ENCODE results near the gene NAGS.
"Not testable (repeated sequence)": the region's sequence is repeated elsewhere in the genome, so short reads cannot be mapped to it uniquely, and the experiment has no call there.

NAGS gene

DNA sequence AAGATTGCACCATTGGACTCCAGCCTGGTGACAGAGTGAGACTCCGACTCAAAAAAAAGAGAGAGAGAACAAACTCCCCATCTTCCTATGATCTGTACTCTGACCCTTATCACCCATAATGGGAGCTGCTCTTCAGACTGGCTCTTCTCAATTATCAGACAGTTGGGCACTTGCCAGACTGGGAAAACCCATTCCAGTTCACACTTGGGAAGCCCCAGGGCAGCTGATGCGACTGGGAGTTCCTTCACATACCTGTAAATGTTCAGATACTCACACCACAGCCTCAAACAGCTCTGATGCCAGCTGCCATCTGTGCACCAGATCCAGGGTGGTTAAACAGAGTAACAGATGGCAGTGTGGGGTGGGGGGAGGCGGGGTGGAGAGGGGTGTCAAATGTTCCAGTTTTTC, 34.2 kb downstream of the NAGS start:
- ChIA-PET CTCF (interaction anchor here (0.6 to 1.5 kb wide), 2 partner anchors 96 to 160 kb away, joined by 3 to 4 read pairs; partner anchors contain the start of gene PPY), POLR2A (no interaction called here)
- no peak overlapping the region for H3K27ac ChIP-seq (ENCODE audit: insufficient read depth in 1 of 2, low read depth in 1 of 2, low read length in 2 of 2, poor library complexity in 1 of 2, severe bottlenecking in 2 of 2)
- no peaks in the 10 kb centered on the region for H3K9me3 ChIP-seq (ENCODE audit: control extremely low read depth in 1 of 5, control insufficient read depth in 4 of 5, insufficient read depth in 2 of 5, low read depth in 1 of 5, low read length in 4 of 5)
- no peak for DNase-seq
- no peaks in the 10 kb centered on the region for H3K27me3 ChIP-seq (replicated peaks in 2 of 5; ENCODE audit: control insufficient read depth in 4 of 5, insufficient read depth in 5 of 5, low read length in 4 of 5)
- H3K36me3 ChIP-seq (ENCODE audit: control insufficient read depth in 4 of 4, insufficient read depth in 4 of 4, low read length in 3 of 4): peaks cover 8 to 55% (median 28%) of the 10 kb centered on the region in 4 experiments
- 91% methylated on average over 1 of the region's 3 CpGs for WGBS (ENCODE audit: insufficient coverage)
- H3K4me1 ChIP-seq (ENCODE audit: control extremely low read depth in 1 of 4, control insufficient read depth in 4 of 4, insufficient read depth in 4 of 4, low read length in 3 of 4): peaks cover 0 to 9% (median 0%) of the 10 kb centered on the region in 4 experiments
- H3K4me3 ChIP-seq (ENCODE audit: control insufficient read depth in 1 of 7, extremely low read depth in 1 of 7, insufficient read depth in 4 of 7, low read depth in 2 of 7, low read length in 6 of 7): no peak overlapping the region

DNA sequence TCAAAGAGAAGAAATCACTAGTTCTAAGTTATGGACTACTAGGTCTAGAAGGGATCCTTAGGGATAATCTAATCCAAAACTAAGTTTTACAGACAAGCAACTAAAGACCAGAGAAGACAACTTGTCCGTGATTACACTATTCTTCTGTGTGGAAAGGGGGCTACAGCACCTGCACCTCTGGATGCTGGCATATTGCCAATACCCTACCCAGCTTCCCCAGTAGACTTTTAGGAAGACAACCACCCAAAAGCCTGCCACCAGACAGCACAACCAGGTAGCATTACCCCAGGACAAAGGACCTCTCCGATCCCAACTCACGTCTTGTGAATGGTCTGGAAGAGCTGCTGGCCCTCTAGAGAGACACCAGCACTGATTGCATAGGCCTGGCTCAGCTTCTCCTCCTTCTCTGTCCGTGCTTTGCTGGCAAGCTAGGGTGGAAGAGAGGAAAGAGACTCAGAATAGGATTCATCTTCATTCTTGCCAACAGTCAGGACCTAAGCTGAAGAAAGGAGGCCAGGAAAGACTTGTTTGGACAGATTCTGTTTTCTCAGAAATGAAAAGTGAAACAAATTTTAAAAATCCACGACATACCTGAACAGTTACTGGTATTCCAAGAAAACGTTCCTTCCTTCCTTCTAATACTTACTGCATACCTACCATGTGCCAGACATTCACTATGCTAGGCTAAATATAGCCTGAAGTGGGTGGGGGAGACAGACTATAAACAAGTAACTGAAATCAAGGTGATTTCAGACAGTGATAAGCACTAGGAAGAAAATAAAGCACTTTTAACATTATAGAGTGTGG, 35.6 kb downstream of the NAGS start:
- no peak overlapping the region for H3K4me3 ChIP-seq (ENCODE audit: control insufficient read depth in 1 of 7, extremely low read depth in 1 of 7, insufficient read depth in 4 of 7, low read depth in 2 of 7, low read length in 6 of 7)
- no peak for DNase-seq
- H3K27me3 ChIP-seq (replicated peaks in 2 of 5; ENCODE audit: control insufficient read depth in 4 of 5, insufficient read depth in 5 of 5, low read length in 4 of 5): no peaks in the 10 kb centered on the region
- no peak overlapping the region for H3K27ac ChIP-seq (ENCODE audit: insufficient read depth in 1 of 2, low read depth in 1 of 2, low read length in 2 of 2, poor library complexity in 1 of 2, severe bottlenecking in 2 of 2)
- 100% methylated on average over 2 of the region's 6 CpGs for WGBS (ENCODE audit: insufficient coverage)
- no peaks in the 10 kb centered on the region for H3K9me3 ChIP-seq (ENCODE audit: control extremely low read depth in 1 of 5, control insufficient read depth in 4 of 5, insufficient read depth in 2 of 5, low read depth in 1 of 5, low read length in 4 of 5)
- ChIA-PET POLR2A (interaction anchor here (0.6 kb wide), 1 partner anchor 47 kb away, joined by 3 read pairs; no protein-coding TSS in a partner anchor), CTCF (interaction anchor here (1.3 to 1.9 kb wide), 5 partner anchors 10 to 162 kb away, joined by 3 to 10 read pairs (median 5); no protein-coding TSS in a partner anchor)
- peaks cover 0 to 2% (median 0%) of the 10 kb centered on the region in 4 experiments for H3K4me1 ChIP-seq (ENCODE audit: control extremely low read depth in 1 of 4, control insufficient read depth in 4 of 4, insufficient read depth in 4 of 4, low read length in 3 of 4)
- H3K36me3 ChIP-seq (ENCODE audit: control insufficient read depth in 4 of 4, insufficient read depth in 4 of 4, low read length in 3 of 4): peaks cover 7 to 58% (median 26%) of the 10 kb centered on the region in 4 experiments

DNA sequence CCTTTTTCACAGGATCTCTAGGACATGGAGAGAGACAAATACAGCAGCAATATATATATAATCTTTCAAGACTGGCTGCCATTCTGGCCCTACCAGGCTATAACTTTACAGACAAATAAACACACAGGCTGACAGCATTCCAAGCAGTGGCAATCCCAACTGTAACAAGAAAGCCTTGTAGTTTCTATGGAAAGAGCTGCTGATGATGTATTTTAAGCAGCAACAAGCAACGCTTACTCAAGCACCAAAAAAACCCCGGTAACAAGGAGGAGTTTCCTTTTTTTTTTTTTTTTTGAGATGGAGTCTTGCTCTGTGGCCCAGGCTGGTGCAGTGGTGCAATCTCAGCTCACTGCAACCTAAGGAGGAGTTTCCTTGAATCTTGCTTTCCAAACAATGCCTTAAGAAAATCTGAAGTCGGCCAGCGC, 38.9 kb downstream of the NAGS start:
- CTCF ChIA-PET: interaction anchor here (1.0 to 3.9 kb wide), 9 partner anchors 11 to 165 kb away, joined by 3 to 15 read pairs (median 8); partner anchors contain the start of gene PPY
- Histone ChIP-seq H3K4me1 (ENCODE audit: control extremely low read depth in 1 of 4, control insufficient read depth in 4 of 4, insufficient read depth in 4 of 4, low read length in 3 of 4) (peaks cover 0 to 2% (median 0%) of the 10 kb centered on the region in 4 experiments), H3K9me3 (ENCODE audit: control extremely low read depth in 1 of 5, control insufficient read depth in 4 of 5, insufficient read depth in 2 of 5, low read depth in 1 of 5, low read length in 4 of 5) (no peaks in the 10 kb centered on the region), H3K36me3 (ENCODE audit: control insufficient read depth in 4 of 4, insufficient read depth in 4 of 4, low read length in 3 of 4) (peaks cover 0 to 44% (median 13%) of the 10 kb centered on the region in 4 experiments), H3K4me3 (ENCODE audit: control insufficient read depth in 1 of 7, extremely low read depth in 1 of 7, insufficient read depth in 4 of 7, low read depth in 2 of 7, low read length in 6 of 7) (no peak overlapping the region), H3K27me3 (replicated peaks in 2 of 5; ENCODE audit: control insufficient read depth in 4 of 5, insufficient read depth in 5 of 5, low read length in 4 of 5) (no peaks in the 10 kb centered on the region), H3K27ac (ENCODE audit: insufficient read depth in 1 of 2, low read depth in 1 of 2, low read length in 2 of 2, poor library complexity in 1 of 2, severe bottlenecking in 2 of 2) (no peak overlapping the region)
- DNase-seq: no peak
- 94% methylated on average over 4 of the region's 4 CpGs for WGBS (ENCODE audit: insufficient coverage)
- POLR2A ChIA-PET: interaction anchor here (0.6 kb wide), 1 partner anchor 197 kb away, joined by 3 read pairs; no protein-coding TSS in a partner anchor

DNA sequence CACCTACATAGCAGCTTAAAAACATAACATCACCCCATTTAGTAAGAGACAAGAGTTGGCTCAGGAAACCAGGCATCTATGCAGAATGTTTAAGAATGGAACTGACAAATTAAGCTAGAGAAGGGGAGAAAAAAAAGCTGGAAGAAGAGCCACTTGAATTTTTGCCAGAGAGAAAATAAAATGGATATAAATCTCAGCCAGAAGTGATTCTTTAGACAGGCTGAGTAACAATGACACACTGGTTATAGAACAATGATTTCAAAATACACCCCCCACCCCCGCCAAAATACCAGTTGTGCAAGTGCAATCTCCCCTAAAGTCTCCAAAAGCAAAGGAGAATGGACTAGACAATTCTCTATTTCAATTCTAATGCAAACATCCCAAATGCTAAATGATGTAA, 39.6 kb downstream of the NAGS start:
- ChIA-PET POLR2A (interaction anchor here (0.6 kb wide), 1 partner anchor 198 kb away, joined by 3 read pairs; no protein-coding TSS in a partner anchor), CTCF (interaction anchor here (0.6 to 3.9 kb wide), 8 partner anchors 12 to 601 kb away, joined by 3 to 15 read pairs (median 6); partner anchors contain the start of gene HDAC5)
- Histone ChIP-seq H3K4me3 (ENCODE audit: control insufficient read depth in 1 of 7, extremely low read depth in 1 of 7, insufficient read depth in 4 of 7, low read depth in 2 of 7, low read length in 6 of 7) (no peak overlapping the region), H3K27ac (ENCODE audit: insufficient read depth in 1 of 2, low read depth in 1 of 2, low read length in 2 of 2, poor library complexity in 1 of 2, severe bottlenecking in 2 of 2) (no peak overlapping the region), H3K36me3 (ENCODE audit: control insufficient read depth in 4 of 4, insufficient read depth in 4 of 4, low read length in 3 of 4) (peaks cover under 1 to 47% (median 14%) of the 10 kb centered on the region in 4 experiments), H3K9me3 (ENCODE audit: control extremely low read depth in 1 of 5, control insufficient read depth in 4 of 5, insufficient read depth in 2 of 5, low read depth in 1 of 5, low read length in 4 of 5) (no peaks in the 10 kb centered on the region), H3K27me3 (replicated peaks in 2 of 5; ENCODE audit: control insufficient read depth in 4 of 5, insufficient read depth in 5 of 5, low read length in 4 of 5) (no peaks in the 10 kb centered on the region), H3K4me1 (ENCODE audit: control extremely low read depth in 1 of 4, control insufficient read depth in 4 of 4, insufficient read depth in 4 of 4, low read length in 3 of 4) (peaks cover 0 to 2% (median 0%) of the 10 kb centered on the region in 4 experiments)
- DNase-seq: no peak
- WGBS (ENCODE audit: insufficient coverage): no CpG with 5 or more reads among the region's 1 CpG

DNA sequence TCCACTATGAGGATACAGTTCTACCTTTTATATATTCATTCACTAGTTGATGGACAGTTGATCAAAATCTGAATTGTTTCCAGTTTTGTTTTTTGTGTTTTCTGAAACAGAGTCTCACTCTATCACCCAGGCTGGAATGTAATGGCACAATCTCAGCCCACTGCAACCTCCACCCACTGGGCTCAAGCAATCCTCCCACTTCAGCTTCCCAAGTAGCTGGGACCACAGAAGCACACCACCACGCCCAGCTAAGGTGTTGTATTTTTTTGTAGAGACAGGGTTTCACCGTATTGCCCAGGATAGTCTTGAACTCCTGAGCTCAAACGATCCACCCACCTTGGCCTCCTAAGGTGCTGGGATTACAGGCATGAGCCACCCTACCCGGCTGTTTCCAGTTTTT, 41.1 kb downstream of the NAGS start:
- CTCF ChIA-PET: interaction anchor here (1.1 to 2.6 kb wide), 3 partner anchors 31 to 123 kb away, joined by 3 to 8 read pairs (median 3); partner anchors contain the start of gene TMEM101
- POLR2A ChIA-PET: no interaction called here

DNA sequence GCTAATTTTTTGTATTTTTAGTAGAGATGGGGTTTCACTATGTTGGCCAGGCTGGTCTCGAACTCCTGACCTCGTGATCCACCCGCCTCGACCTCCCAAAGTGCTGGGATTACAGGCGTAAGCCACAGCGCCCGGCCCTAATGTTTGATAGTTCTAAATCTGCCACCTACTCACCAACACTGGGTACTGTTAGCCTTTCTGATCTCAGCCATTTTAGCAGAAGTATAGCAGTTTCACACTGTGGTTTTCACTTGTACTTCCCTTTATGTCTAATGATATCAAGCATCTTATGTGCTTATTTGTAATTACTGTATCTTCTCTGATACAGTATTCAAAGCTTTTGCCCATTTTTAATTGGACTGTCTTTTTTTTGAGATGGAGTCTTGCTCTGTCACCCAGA, 42.5 kb downstream of the NAGS start:
- H3K4me3 ChIP-seq (ENCODE audit: control insufficient read depth in 1 of 7, extremely low read depth in 1 of 7, insufficient read depth in 4 of 7, low read depth in 2 of 7, low read length in 6 of 7); DNase-seq; H3K27me3 ChIP-seq (replicated peaks in 2 of 5; ENCODE audit: control insufficient read depth in 4 of 5, insufficient read depth in 5 of 5, low read length in 4 of 5); H3K4me1 ChIP-seq (ENCODE audit: control extremely low read depth in 1 of 4, control insufficient read depth in 4 of 4, insufficient read depth in 4 of 4, low read length in 3 of 4); H3K27ac ChIP-seq (ENCODE audit: insufficient read depth in 1 of 2, low read depth in 1 of 2, low read length in 2 of 2, poor library complexity in 1 of 2, severe bottlenecking in 2 of 2); CTCF ChIA-PET; H3K9me3 ChIP-seq (ENCODE audit: control extremely low read depth in 1 of 5, control insufficient read depth in 4 of 5, insufficient read depth in 2 of 5, low read depth in 1 of 5, low read length in 4 of 5): not testable (repeated sequence)
- peaks cover 9 to 53% (median 25%) of the 10 kb centered on the region in 4 experiments for H3K36me3 ChIP-seq (ENCODE audit: control insufficient read depth in 4 of 4, insufficient read depth in 4 of 4, low read length in 3 of 4)
- WGBS (ENCODE audit: insufficient coverage): 80% methylated on average over 3 of the region's 7 CpGs
- POLR2A ChIA-PET: interaction anchor here (1.1 kb wide), 1 partner anchor 11 kb away, joined by 3 read pairs; no protein-coding TSS in a partner anchor

More for the DNA sequence above, 41.1 kb downstream of the NAGS start:
- H3K27ac ChIP-seq (ENCODE audit: insufficient read depth in 1 of 2, low read depth in 1 of 2, low read length in 2 of 2, poor library complexity in 1 of 2, severe bottlenecking in 2 of 2): no peak overlapping the region
- peaks cover 7 to 47% (median 17%) of the 10 kb centered on the region in 4 experiments for H3K36me3 ChIP-seq (ENCODE audit: control insufficient read depth in 4 of 4, insufficient read depth in 4 of 4, low read length in 3 of 4)
- WGBS (ENCODE audit: insufficient coverage): no CpG with 5 or more reads among the region's 4 CpGs
- no peaks in the 10 kb centered on the region for H3K27me3 ChIP-seq (replicated peaks in 2 of 5; ENCODE audit: control insufficient read depth in 4 of 5, insufficient read depth in 5 of 5, low read length in 4 of 5)
- no peaks in the 10 kb centered on the region for H3K9me3 ChIP-seq (ENCODE audit: control extremely low read depth in 1 of 5, control insufficient read depth in 4 of 5, insufficient read depth in 2 of 5, low read depth in 1 of 5, low read length in 4 of 5)
- peaks cover 0 to 2% (median 0%) of the 10 kb centered on the region in 4 experiments for H3K4me1 ChIP-seq (ENCODE audit: control extremely low read depth in 1 of 4, control insufficient read depth in 4 of 4, insufficient read depth in 4 of 4, low read length in 3 of 4)
- H3K4me3 ChIP-seq (ENCODE audit: control insufficient read depth in 1 of 7, extremely low read depth in 1 of 7, insufficient read depth in 4 of 7, low read depth in 2 of 7, low read length in 6 of 7): no peak overlapping the region
- no peak for DNase-seq
